ENCODE measurements around the gene ORM2.

ORM2 gene

DNA sequence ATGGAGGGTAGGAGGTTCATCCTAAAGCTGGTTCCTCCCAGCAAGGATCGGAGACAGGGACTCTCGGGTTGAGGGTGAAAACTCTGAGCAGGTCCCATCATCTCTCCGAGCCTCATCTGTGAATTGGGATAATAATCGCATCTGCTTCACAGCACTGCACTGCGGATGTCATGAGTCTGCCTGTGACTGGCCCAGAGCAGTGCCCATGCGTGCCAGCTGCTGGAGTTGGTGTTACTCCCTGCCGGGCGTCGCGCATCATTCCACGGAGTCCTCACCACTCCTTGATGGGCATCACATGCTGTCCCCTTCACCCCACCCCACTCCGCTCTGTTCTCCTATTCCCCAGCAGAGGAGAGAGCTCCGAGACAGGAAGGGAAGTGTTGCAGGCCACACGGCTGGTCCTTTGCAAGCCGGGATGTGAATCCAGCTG is 41.9 kb upstream of the ORM2 start:
- peak overlapping the region; percentile 85 for H3K27ac ChIP-seq
- no peak for DNase-seq (ENCODE audit: low spot score)
- ChIA-PET POLR2A (ENCODE audit: low non-redundant PET) (interaction anchor here (0.7 kb wide), 1 partner anchor 37 kb away, joined by 3 read pairs; no protein-coding TSS in a partner anchor), CTCF (interaction anchor here (0.7 to 8.8 kb wide), 6 partner anchors 9 to 387 kb away, joined by 4 to 137 read pairs (median 16); partner anchors contain the start of gene COL27A1)
- TF ChIP-seq, protein P1, sequence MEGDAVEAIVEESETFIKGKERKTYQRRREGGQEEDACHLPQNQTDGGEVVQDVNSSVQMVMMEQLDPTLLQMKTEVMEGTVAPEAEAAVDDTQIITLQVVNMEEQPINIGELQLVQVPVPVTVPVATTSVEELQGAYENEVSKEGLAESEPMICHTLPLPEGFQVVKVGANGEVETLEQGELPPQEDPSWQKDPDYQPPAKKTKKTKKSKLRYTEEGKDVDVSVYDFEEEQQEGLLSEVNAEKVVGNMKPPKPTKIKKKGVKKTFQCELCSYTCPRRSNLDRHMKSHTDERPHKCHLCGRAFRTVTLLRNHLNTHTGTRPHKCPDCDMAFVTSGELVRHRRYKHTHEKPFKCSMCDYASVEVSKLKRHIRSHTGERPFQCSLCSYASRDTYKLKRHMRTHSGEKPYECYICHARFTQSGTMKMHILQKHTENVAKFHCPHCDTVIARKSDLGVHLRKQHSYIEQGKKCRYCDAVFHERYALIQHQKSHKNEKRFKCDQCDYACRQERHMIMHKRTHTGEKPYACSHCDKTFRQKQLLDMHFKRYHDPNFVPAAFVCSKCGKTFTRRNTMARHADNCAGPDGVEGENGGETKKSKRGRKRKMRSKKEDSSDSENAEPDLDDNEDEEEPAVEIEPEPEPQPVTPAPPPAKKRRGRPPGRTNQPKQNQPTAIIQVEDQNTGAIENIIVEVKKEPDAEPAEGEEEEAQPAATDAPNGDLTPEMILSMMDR (conservative IDR thresholded peaks at IDR 0.05; ENCODE audit: low read depth) = no peak

- peak overlapping the region; percentile 85 for H3K27ac ChIP-seq
- ChIA-PET POLR2A (ENCODE audit: low non-redundant PET) (interaction anchor here (0.7 kb wide), 1 partner anchor 38 kb away, joined by 3 read pairs; no protein-coding TSS in a partner anchor), CTCF (interaction anchor here (0.6 to 8.8 kb wide), 10 partner anchors 10 to 204 kb away, joined by 3 to 137 read pairs (median 4); partner anchors contain the start of gene COL27A1)
- TF ChIP-seq, protein P1 (conservative IDR thresholded peaks at IDR 0.05; ENCODE audit: low read depth) = no peak; the same call in 1 of the 2 replicates
- DNase-seq (ENCODE audit: low spot score) = peak; percentile 87
These were observed 41.2 kb upstream of the ORM2 start for GRCh38 chr9:114288193-114289091.

GRCh38 chr9:114289106-114289505 is 40.6 kb upstream of the ORM2 start:
- no peak for DNase-seq (ENCODE audit: low spot score)
- ChIA-PET POLR2A (ENCODE audit: low non-redundant PET) (no interaction called here), CTCF (interaction anchor here (0.6 to 8.8 kb wide), 8 partner anchors 117 to 205 kb away, joined by 3 to 137 read pairs (median 4); partner anchors contain the start of gene COL27A1)
- TF ChIP-seq, protein P1 (conservative IDR thresholded peaks at IDR 0.05; ENCODE audit: low read depth) = no peak
- peak overlapping the region; percentile 85 for H3K27ac ChIP-seq

DNA sequence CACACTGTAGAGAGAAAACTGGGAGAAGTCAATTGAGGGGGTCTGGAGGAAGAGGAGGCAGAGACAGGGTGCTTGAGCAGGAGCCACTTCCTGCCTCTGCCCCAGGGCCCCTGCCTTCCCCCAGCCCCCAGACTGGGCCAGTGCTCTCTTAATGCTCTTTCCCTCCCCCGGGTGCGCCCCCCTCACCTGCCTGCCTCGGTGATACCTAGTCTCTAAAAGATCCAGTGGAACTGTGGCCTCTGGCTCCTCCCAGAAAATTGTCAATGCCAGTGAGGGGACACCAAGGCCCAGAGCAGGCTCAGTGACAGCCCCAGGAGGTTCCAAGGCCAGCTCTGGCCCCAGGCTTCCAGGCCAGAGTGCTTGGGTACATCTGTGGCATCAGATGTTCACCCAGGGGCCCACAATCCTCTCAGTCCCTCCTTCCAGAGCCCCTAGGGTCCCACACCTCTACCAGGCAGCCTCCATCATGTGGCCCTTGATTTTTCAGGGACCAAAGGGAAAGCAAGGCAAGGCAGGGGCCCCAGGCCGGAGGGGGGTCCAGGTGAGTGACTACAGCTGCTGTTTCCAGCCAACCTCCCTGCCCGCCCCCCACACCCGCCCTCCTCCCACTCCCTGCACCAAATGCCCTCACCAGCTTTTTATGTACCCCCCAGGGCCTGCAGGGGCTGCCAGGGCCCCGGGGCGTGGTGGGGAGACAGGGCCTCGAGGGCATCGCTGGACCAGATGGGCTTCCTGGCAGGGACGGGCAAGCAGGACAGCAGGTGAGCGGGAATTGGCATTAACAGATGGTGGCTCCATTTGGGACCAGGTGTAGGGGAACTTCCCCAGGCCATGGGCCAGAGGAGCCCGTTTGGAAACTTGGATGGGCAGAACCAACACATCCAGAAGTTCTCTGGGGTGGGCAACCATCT is 39.8 kb upstream of the ORM2 start:
- ChIA-PET POLR2A (ENCODE audit: low non-redundant PET) (no interaction called here), CTCF (interaction anchor here (0.7 to 8.8 kb wide), 12 partner anchors 26 to 208 kb away, joined by 3 to 137 read pairs (median 6); partner anchors contain the start of gene COL27A1)
- H3K27ac ChIP-seq = peak overlapping the region; percentile 85

GRCh38 chr9:114290561-114290986 is 39.1 kb upstream of the ORM2 start:
- TF ChIP-seq, protein P1 (conservative IDR thresholded peaks at IDR 0.05; ENCODE audit: low read depth) = no peak
- DNase-seq (ENCODE audit: low spot score) = no peak
- ChIA-PET CTCF (interaction anchor here (0.6 to 8.8 kb wide), 44 partner anchors 9 to 766 kb away, joined by 3 to 137 read pairs (median 5); partner anchors contain the start of genes COL27A1 and KIF12), POLR2A (ENCODE audit: low non-redundant PET) (no interaction called here)
- peak overlapping the region; percentile 85 for H3K27ac ChIP-seq

More for the DNA sequence above, 39.8 kb upstream of the ORM2 start:
- DNase-seq (ENCODE audit: low spot score) = no peak
- TF ChIP-seq, protein P1 (conservative IDR thresholded peaks at IDR 0.05; ENCODE audit: low read depth) = no peak
